HAP-1 (cell line): ENCODE measurements around the gene KSR1.

ENCODE experiments used
- DNase-seq, 2 experiments: peaks; one replicate each; pipeline ENCODE4 v3.0.0-alpha.2; 2016 to 2020; ENCODE audit warnings: low spot score in 2 of 2
- H3K27me3 ChIP-seq: fragments of 250-450 bp; sonication (Bioruptor Pico); 2 replicates; pipeline ENCODE4 v1.5.1; 2020; ENCODE audit warnings: low read depth, mild to moderate bottlenecking, moderate library complexity
- H3K36me3 ChIP-seq: fragments of 250-450 bp; sonication (Bioruptor Pico); replicated peaks from 2 replicates; pipeline ENCODE4 v1.5.1; 2020; ENCODE audit warnings: mild to moderate bottlenecking
- H3K4me1 ChIP-seq: fragments of 250-450 bp; sonication (Bioruptor Pico); 2 replicates; pipeline ENCODE4 v1.5.1; 2020; ENCODE audit warnings: mild to moderate bottlenecking
- H3K4me3 ChIP-seq: fragments of 250-450 bp; sonication (Bioruptor Pico); 2 replicates; pipeline ENCODE4 v1.5.1; 2020; ENCODE audit warnings: mild to moderate bottlenecking, moderate library complexity
- H3K9me3 ChIP-seq: fragments of 250-450 bp; sonication (Bioruptor Pico); 2 replicates; pipeline ENCODE4 v1.5.1; 2020; ENCODE audit warnings: mild to moderate bottlenecking, moderate library complexity
- in situ Hi-C: fragments of 300-500 bp; cut with MboI; formaldehyde crosslinking; loops from 3 replicates; pipeline ENCODE4 v1.14.3; 2020; ENCODE audit warnings: low sequenced_read_pairs, inconsistent platforms, mixed read lengths

KSR1 gene

DNA sequence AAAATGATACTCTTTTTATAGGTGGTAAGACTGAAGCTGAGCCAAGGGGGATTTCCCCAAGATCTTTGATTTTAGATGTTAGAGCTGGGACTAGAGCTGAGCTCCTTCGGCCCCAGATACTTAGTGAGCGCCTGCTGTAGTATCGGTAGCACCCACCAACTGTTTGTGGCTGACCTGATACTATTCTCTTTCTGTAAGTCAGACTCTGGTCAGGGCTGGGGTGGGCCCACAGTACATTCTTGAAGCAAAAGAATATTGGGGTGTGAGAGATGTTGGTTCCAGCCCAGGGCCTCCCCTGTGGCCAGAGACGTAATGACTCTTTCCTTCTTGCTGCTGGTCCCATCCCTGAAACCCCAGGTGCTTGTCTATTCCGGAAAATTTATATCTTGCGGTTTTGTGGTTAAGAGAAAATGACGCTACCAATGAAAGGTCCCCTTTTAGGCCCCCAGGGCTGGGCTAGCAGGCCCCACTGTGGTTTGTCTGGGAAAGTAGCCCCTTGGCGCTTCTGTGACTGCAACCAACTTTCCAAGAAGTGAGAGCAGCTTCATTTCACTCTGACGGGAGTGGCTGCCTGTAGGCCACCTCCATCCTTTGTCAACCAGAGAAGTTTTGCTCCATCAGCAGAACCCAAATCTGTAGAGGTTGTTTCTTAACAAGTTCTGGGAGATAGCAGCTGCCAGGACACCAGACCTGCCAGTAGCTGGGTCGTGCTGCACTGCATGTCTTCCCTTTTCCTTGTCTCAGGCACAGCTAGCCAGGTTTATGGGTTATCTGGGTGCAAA lies 88.3 kb downstream of the KSR1 start:
- Histone ChIP-seq H3K27me3 (no peaks in the 10 kb centered on the region), H3K4me3 (no peak overlapping the region), H3K9me3 (no peaks in the 10 kb centered on the region), H3K36me3 (no peaks in the 10 kb centered on the region), H3K4me1 (no peaks in the 10 kb centered on the region)
- DNase-seq = no peak
- in situ Hi-C loops = no loop called here

DNA sequence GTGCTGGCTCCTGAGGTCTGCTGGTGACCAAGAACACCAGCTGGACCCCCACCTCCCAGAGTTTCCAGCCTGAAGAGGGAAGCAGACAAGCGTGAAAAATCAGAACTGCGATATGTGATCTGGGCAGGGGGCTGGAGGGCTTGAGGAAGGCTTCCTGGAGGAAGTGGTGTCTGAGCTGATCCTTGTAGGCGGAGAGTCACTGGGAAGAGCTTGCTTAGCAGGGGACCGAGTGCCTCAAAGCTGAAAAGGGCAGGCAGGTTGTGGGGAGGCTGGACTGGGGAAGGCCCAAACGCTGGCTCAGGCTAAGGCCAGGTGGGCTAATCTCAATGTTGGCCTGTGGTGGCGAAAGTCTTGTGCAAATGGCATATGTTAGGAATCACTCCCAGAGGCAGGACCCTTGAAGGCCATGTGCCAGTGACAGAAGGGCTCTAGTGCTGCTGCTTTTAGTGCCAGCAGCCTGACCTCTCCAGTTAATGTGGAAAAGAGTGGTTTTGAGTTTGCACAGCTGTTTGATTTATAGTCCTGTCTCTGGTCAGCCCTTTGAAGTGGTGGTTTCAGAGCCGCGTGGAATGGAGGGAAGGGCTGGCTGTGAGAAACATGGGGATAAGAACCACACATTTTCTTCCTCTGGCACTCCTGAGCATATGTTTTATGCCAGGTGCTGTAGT lies 89.4 kb downstream of the KSR1 start:
- in situ Hi-C loops = no loop called here
- DNase-seq = no peak
- no peak overlapping the region for H3K4me3 ChIP-seq

DNA sequence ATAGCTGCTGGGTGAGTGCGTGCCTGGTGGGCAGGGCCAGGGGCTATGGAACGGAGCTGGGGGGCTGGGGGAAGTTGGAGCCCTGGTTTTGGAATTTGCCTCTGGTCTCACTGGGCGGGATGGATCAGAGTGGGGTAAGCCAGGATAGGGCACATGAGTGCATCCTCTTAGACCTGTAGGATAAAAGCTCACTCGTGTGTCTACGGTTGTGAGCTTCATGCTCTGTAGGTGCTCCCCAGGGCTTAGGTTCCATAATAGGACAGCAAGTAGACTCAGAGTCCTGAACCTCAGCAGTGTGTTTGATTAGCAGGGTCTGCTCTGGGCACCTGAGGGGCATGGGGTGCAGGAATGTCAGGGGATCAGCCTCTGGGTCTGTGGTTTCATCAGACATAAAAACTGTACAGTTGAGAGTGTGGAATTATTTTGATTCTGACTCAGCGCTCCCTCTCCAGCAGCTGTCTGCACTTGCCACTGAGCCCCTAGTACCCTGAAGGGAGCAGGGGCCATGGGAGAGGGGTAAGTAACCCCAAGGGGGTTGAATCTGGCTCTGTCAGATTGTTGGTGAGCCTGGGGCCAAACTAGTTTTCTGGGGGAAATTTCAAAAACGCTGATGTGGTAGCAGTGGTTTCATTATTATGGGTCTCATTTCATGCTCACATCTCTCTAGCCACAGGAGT lies 90.5 kb downstream of the KSR1 start:
- in situ Hi-C loops = no loop called here
- Histone ChIP-seq H3K4me1 (no peaks in the 10 kb centered on the region), H3K36me3 (no peaks in the 10 kb centered on the region), H3K9me3 (no peaks in the 10 kb centered on the region), H3K4me3 (no peak overlapping the region), H3K27me3 (no peaks in the 10 kb centered on the region)
- DNase-seq = no peak

More for the DNA sequence above, 89.4 kb downstream of the KSR1 start:
- H3K36me3 ChIP-seq = no peaks in the 10 kb centered on the region
- H3K27me3 ChIP-seq = no peaks in the 10 kb centered on the region
- H3K4me1 ChIP-seq = no peaks in the 10 kb centered on the region
- no peaks in the 10 kb centered on the region for H3K9me3 ChIP-seq

DNA sequence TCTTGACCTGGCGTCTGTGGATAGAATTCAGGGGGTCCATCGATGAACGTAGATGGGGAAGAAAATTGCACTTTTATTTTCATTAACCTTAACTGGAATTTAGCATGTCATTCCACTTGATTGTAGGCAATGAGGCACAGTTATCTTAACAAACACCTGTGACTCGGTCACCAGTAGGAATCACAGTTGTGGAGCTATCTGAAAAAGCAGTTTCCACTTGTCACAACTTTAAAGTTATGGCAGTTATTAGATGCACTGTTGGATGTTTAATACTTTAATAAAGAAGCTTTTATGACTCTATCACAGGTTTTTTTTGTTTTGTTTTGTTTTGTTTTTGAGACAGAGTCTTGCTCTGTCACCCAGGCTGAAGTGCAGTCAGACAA lies 91.0 kb downstream of the KSR1 start:
- no peaks in the 10 kb centered on the region for H3K27me3 ChIP-seq
- no peaks in the 10 kb centered on the region for H3K9me3 ChIP-seq
- no peak for DNase-seq
- H3K4me3 ChIP-seq = no peak overlapping the region
- in situ Hi-C loops = no loop called here
- no peaks in the 10 kb centered on the region for H3K4me1 ChIP-seq
- no peaks in the 10 kb centered on the region for H3K36me3 ChIP-seq

DNA sequence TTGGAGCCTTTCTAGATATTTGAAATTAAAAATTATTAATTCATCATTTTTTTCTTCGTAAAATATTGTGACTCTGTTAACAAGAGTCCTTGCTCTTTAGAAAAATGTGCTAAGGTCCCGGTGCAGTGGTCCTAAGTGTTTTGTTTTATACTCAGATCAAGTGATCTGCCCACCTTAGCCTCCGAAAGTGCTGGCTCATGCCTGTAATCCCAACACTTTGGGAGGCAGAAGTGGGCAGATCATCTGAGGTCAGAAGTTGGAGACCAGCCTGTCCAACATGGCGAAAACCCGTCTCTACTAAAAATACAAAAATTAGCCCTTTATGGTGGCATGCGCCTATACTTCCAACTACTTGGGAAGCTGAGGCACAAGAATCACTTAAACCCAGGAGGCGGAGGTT lies 92.1 kb downstream of the KSR1 start:
- H3K36me3 ChIP-seq = no peaks in the 10 kb centered on the region
- H3K9me3 ChIP-seq = no peaks in the 10 kb centered on the region
- H3K27me3 ChIP-seq = no peaks in the 10 kb centered on the region
- in situ Hi-C loops = no loop called here
- H3K4me3 ChIP-seq = no peak overlapping the region
- no peaks in the 10 kb centered on the region for H3K4me1 ChIP-seq
- DNase-seq = no peak

DNA sequence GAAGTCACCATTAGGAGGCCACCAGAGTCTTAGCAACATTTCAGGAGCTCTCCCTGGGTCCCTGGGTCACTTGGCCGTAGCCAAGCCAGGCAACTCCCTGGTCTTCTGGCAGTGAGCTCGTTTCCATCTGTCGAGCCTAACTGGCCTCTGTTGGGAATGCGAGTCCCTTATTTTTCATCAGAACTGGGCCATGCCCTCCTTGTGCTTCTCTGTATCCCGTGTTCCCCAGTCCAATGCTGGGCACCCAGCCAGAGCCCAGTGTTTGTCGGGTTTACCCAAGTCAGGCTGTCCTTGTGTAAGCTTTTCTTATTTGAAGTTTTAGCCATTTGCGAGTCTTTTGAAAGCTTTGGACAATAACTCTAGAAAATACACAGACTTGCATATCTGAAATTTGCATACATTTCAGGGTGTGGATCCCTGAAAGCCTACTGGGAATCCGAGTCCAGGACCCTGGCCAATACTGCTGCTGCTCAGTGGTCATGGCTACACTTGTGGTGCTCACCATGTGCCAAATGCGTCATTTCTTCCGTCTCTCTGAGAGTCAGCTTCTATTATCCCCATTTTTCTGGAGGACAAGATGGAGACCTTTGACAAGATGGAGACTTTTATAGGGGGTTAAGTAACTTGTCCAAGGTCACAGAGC lies 93.1 kb downstream of the KSR1 start:
- no peak for DNase-seq
- Histone ChIP-seq H3K4me3 (no peak overlapping the region), H3K9me3 (no peaks in the 10 kb centered on the region), H3K27me3 (no peaks in the 10 kb centered on the region), H3K4me1 (no peaks in the 10 kb centered on the region), H3K36me3 (no peaks in the 10 kb centered on the region)
- in situ Hi-C loops = no loop called here

DNA sequence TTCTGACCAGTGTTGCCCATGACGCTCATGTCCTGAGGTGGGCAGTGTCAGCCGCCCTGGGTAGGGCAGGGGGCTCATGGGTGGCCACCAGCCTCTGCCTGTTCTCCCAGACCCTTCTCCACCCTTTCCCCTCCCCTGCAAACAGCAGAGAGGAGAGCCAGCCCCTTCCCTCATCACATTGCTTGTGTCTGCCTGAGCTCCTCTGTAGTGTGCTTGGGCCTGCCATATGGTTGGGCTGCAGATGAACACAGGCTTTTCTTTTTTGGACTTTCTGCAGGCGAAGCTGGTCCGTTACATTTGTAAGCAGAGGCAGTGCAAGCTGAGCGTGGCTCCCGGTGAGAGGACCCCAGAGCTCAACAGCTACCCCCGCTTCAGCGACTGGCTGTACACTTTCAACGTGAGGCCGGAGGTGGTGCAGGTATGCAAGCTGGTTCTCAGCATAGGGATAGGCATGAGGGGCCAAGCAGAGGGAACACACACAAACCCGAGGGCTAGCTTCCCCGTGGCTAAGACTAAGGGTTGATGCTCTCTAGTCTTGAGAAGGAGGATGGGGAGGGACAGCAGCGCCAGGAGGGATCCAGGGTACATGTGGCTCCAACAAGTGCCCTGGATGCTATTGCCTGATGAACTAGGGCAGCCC lies 94.2 kb downstream of the KSR1 start:
- Histone ChIP-seq H3K36me3 (no peaks in the 10 kb centered on the region), H3K4me1 (no peaks in the 10 kb centered on the region), H3K4me3 (no peak overlapping the region), H3K27me3 (no peaks in the 10 kb centered on the region), H3K9me3 (no peaks in the 10 kb centered on the region)
- in situ Hi-C loops = no loop called here
- no peak for DNase-seq

DNA sequence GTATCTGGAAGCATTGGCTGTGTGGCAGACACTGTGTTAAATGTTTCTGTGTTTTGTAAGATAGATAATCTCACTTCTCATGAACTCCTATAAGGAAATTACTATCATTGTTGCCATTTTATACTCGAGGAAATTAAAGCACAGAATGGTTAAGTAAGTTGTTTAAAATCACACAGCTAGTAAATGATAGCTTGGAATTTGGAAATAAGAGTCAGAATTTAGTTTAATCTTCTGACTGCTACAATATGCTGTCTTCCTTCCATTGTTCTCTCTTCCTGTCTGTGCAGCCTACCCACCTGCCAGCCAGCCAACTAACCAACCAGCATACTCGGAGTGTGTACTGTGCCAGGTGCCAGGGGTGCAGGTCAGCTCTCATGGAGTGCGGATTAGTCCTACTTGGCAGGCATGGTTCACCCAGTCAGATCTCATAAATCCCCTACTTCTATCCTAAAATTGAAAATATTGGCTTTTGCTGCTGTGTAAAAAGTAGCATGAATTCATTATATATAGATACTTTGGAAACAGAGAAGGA lies 94.8 kb downstream of the KSR1 start:
- no peaks in the 10 kb centered on the region for H3K9me3 ChIP-seq
- no peak for DNase-seq
- in situ Hi-C loops = no loop called here
- H3K4me1 ChIP-seq = no peaks in the 10 kb centered on the region
- H3K27me3 ChIP-seq = no peaks in the 10 kb centered on the region
- H3K36me3 ChIP-seq = no peaks in the 10 kb centered on the region
- no peak overlapping the region for H3K4me3 ChIP-seq

DNA sequence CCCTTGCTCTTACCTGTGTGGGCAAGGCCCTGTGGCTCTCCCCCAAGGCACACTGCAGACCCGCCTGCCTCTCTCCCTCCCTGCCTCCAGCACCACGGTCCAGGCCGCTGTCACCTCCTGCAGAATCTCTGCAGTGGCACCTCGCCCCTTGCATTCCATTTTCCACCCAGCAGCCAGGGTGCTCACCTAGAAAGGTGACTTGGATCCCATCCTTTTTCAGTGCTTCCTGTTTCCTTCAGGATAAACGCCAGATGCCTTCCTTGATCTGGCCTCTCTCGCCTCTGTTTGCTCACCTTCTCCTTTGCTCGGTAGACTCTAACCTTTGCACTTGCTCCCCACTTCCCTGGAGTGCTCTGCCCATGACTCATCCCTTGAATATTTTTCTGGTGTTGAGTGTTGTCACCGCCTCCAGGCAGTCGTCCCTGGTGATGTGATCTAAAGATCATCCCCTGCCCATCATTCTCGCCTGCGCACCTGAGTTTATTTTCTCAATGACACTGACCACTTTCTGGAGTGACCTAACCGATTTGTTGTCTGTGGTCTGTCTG lies 95.5 kb downstream of the KSR1 start:
- H3K4me3 ChIP-seq = no peak overlapping the region
- no peaks in the 10 kb centered on the region for H3K9me3 ChIP-seq
- in situ Hi-C loops = no loop called here
- no peaks in the 10 kb centered on the region for H3K36me3 ChIP-seq
- H3K4me1 ChIP-seq = no peaks in the 10 kb centered on the region
- H3K27me3 ChIP-seq = no peaks in the 10 kb centered on the region
- DNase-seq = no peak

DNA sequence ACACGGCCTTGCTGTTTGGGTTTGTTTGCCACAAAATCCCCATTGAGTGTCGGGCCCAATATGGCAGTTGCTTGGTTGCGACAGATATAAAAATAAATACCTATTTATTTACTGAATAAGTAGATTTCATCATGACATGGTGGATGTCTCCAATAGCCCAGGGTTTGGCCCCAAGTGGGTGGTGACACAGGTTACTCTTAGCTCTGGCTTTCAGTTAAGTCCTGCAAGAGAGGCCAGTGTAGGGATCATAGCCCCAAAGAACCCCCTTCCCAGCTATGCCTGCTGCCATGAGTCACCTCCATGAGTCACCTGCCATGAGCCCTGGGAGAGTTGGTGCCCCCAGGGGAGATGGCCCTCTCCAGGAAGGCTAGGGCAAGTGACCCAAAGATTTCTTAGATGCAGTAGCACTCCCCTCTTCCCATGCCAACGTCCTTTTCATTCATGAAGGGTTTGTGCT lies 96.1 kb downstream of the KSR1 start:
- H3K4me3 ChIP-seq = no peak overlapping the region
- in situ Hi-C loops = no loop called here
- DNase-seq = no peak
- no peaks in the 10 kb centered on the region for H3K9me3 ChIP-seq
- H3K36me3 ChIP-seq = no peaks in the 10 kb centered on the region
- no peaks in the 10 kb centered on the region for H3K27me3 ChIP-seq
- no peaks in the 10 kb centered on the region for H3K4me1 ChIP-seq

DNA sequence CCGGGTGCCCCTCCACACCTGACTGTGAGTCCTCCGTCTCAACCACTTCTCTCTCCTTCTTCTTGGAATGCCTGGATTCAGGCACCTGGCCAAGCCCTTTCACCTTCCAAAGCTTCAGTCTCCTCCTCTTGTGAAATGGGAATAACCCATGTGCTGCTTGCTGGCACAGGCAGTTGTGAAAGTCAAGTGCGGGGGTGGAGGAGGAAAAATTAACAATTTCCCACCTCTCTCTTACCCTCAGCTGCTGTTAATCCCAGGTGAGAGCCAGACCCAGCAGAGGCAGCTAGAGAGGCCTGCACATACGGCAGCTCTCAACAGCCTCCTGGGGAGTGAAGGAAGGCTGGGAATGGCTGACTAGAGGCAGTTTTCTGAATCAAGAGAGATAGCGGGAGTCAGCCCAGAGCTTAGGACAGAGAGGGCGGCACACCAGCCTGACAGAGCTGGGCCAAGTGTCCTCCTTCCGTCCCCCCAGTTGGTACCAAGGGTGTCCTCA lies 96.8 kb downstream of the KSR1 start:
- Histone ChIP-seq H3K27me3 (no peaks in the 10 kb centered on the region), H3K4me1 (no peaks in the 10 kb centered on the region), H3K9me3 (no peaks in the 10 kb centered on the region), H3K36me3 (no peaks in the 10 kb centered on the region), H3K4me3 (no peak overlapping the region)
- no peak for DNase-seq
- in situ Hi-C loops = no loop called here

DNA sequence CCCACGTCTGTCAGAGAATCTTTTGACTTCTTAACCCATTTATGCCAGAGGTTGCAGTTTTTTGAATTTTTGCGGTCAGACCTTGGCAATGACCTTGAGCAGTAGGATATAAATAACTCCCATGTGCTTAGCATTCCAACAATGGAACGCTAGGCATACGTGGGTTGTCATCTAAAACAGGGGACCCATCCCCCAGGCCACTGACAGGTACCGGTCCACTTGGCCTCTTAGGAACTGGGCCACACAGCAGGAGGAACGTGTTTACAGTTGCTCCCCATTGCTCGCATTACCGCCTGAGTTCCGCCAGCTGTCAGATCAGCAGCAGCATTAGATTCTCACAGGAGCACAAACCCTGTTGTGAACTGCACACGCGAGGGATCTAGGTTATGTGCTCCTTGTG lies 97.9 kb downstream of the KSR1 start:
- H3K4me3 ChIP-seq = no peak overlapping the region
- in situ Hi-C loops = no loop called here
- no peaks in the 10 kb centered on the region for H3K4me1 ChIP-seq
- H3K36me3 ChIP-seq = no peaks in the 10 kb centered on the region
- no peaks in the 10 kb centered on the region for H3K9me3 ChIP-seq
- DNase-seq = no peak
- no peaks in the 10 kb centered on the region for H3K27me3 ChIP-seq

DNA sequence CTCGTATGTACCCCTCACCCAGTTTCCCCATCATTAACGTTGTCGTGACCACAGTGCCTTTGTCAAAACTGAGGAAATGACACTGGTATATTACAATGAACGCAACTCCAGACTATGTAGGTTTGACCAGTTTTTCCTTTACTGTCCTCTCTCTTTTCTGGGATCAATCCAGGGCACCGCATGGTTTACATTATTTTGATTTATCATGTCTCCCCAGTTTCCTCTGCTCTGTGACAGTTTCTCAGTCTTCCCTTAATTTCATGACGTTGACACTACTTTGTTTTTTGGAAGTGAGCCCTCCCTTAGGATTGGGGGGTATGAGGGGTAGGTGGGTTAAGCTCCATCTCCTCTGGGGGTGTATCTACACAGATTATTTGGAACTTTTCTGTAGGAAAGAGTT lies 98.7 kb downstream of the KSR1 start:
- Histone ChIP-seq H3K27me3 (no peaks in the 10 kb centered on the region), H3K4me3 (no peak overlapping the region), H3K9me3 (no peaks in the 10 kb centered on the region), H3K36me3 (no peaks in the 10 kb centered on the region), H3K4me1 (no peaks in the 10 kb centered on the region)
- in situ Hi-C loops = no loop called here
- DNase-seq = no peak
